HEK293T (cell line): ENCODE results near the gene TBC1D22A.

Experiments used
- ELF4 ChIP-seq: fragments of 450-650 bp; IDR thresholded peaks from 2 replicates; pipeline ENCODE4 v1.6.1; 2017; ENCODE audit warnings: antibody characterized with exemption
- LEF1 ChIP-seq: fragments of 450-650 bp; IDR thresholded peaks from 2 replicates; pipeline ENCODE4 v1.6.1; 2017; ENCODE audit warnings: mild to moderate bottlenecking, borderline replicate concordance

- TF ChIP-seq ELF4 (no peak), LEF1 (no peak)
Observed at GRCh38 chr22:47161631-47162030, 399.2 kb downstream of the TBC1D22A start.
